AG10803 (cell line): ENCODE data around the gene PAFAH1B2.
"Not testable (repeated sequence)": the region's sequence is repeated elsewhere in the genome, so short reads cannot be mapped to it uniquely, and the experiment has no call there.

Experiments
- DNase-seq: peaks from one replicate; pipeline ENCODE4 v3.0.0; 2010; ENCODE audit warnings: low read depth
- H3K4me3 ChIP-seq: 2 replicates; pipeline ENCODE4 v1.5.1; 2011; ENCODE audit warnings: mild to moderate bottlenecking, low read length, control low read depth
- CTCF ChIP-seq: conservative IDR thresholded peaks from 2 replicates; pipeline ENCODE4 v1.5.1; 2011; ENCODE audit warnings: mild to moderate bottlenecking, low read length, control low read depth, inconsistent platforms

The PAFAH1B2 gene

GRCh38 chr11:117181586-117182550 lies 37.8 kb downstream of the PAFAH1B2 start:
- no peak overlapping the region for H3K4me3 ChIP-seq
- no peak for DNase-seq
- no peak for TF ChIP-seq CTCF

- no peak overlapping the region for H3K4me3 ChIP-seq
- DNase-seq: no peak
- no peak for TF ChIP-seq CTCF
Measured at GRCh38 chr11:117182551-117182935, 38.5 kb downstream of the PAFAH1B2 start.

GRCh38 chr11:117183178-117183577 lies 39.1 kb downstream of the PAFAH1B2 start:
- H3K4me3 ChIP-seq, DNase-seq: not testable (repeated sequence)

- no peak for DNase-seq
- no peak overlapping the region for H3K4me3 ChIP-seq
- TF ChIP-seq CTCF: no peak
Measured at GRCh38 chr11:117183724-117184349, 39.8 kb downstream of the PAFAH1B2 start.

- no peak overlapping the region for H3K4me3 ChIP-seq
- TF ChIP-seq CTCF: no peak
- no peak for DNase-seq
Measured at GRCh38 chr11:117185736-117186430, 41.8 kb downstream of the PAFAH1B2 start.

GRCh38 chr11:117186431-117186761 lies 42.3 kb downstream of the PAFAH1B2 start:
- DNase-seq: no peak
- no peak for TF ChIP-seq CTCF
- H3K4me3 ChIP-seq: no peak overlapping the region

- TF ChIP-seq CTCF: no peak
- no peak overlapping the region for H3K4me3 ChIP-seq
- DNase-seq: no peak
Measured at GRCh38 chr11:117187007-117187406, 42.9 kb downstream of the PAFAH1B2 start.
